Measurements from ENCODE around the gene PHLPP2.

DNA sequence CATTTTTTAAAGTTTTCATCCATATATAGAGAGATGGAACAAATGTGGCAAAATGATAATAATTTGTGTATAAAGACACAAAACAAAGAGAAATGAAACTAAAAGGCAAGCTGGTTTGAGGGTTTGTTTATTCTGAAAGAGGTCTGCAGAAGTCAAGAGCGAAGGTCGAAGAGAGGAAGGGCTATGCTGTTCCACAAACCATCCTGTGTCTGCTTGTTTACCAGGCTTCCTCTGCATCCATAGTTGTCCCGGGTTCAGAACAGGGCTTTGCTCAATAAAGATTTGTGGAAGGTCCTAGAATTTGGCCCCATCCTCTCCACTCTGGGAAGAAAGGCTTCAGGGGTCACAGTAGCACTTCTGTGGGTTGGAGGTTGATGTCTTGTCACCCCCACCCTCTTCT, 100.9 kb downstream of the PHLPP2 start:
- TF ChIP-seq, protein P1, sequence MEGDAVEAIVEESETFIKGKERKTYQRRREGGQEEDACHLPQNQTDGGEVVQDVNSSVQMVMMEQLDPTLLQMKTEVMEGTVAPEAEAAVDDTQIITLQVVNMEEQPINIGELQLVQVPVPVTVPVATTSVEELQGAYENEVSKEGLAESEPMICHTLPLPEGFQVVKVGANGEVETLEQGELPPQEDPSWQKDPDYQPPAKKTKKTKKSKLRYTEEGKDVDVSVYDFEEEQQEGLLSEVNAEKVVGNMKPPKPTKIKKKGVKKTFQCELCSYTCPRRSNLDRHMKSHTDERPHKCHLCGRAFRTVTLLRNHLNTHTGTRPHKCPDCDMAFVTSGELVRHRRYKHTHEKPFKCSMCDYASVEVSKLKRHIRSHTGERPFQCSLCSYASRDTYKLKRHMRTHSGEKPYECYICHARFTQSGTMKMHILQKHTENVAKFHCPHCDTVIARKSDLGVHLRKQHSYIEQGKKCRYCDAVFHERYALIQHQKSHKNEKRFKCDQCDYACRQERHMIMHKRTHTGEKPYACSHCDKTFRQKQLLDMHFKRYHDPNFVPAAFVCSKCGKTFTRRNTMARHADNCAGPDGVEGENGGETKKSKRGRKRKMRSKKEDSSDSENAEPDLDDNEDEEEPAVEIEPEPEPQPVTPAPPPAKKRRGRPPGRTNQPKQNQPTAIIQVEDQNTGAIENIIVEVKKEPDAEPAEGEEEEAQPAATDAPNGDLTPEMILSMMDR (IDR thresholded peaks at IDR 0.05): no peak
- TF ChIP-seq POLR2AphosphoS5 (IDR thresholded peaks at IDR 0.05): no peak
- TF ChIP-seq POLR2A (IDR thresholded peaks at IDR 0.05): no peak
